Astrocyte (in vitro differentiated cells and primary cell): ENCODE measurements around the gene NCBP3. TPM values are rescaled to one million over a fixed set of nuclear protein-coding genes. Genes with fewer than 3 reads are reported as not detected.
A peak's percentile ranks its signal among the peaks of the same experiment; 100 is the strongest.

ENCODE experiments used
- DNase-seq: peaks from one replicate; pipeline ENCODE4 v3.0.0-alpha.2; 2010; ENCODE audit warnings: low read depth
- FAIRE-seq: peaks from 2 replicates; lab custom pipeline; 2011; peaks lifted over from hg19 to GRCh38; lab: Jason Lieb, UNC
- H2AFZ ChIP-seq: 2 replicates; pipeline ENCODE4 v1.6.0; 2012; ENCODE audit warnings: low read depth, low read length, inconsistent platforms
- H3K27ac ChIP-seq: 2 replicates; pipeline ENCODE4 v1.5.1; 2011; ENCODE audit warnings: low read depth, low read length, inconsistent platforms
- H3K27me3 ChIP-seq: 2 replicates; pipeline ENCODE4 v1.6.0; 2011; ENCODE audit warnings: low read length, inconsistent platforms; ENCODE audit not compliant: insufficient read depth
- H3K36me3 ChIP-seq: 2 replicates; pipeline ENCODE4 v1.5.1; 2011; ENCODE audit warnings: low read length, inconsistent platforms; ENCODE audit not compliant: insufficient read depth
- H3K4me1 ChIP-seq: 2 replicates; pipeline ENCODE4 v1.5.1; 2011; ENCODE audit warnings: low read length, inconsistent platforms; ENCODE audit not compliant: insufficient read depth
- H3K4me2 ChIP-seq: 2 replicates; pipeline ENCODE4 v1.6.0; 2012; ENCODE audit warnings: low read length, inconsistent platforms
- H3K4me3 ChIP-seq: 2 replicates; pipeline ENCODE4 v1.5.1; 2011; ENCODE audit warnings: low read depth, mild to moderate bottlenecking, low read length, inconsistent platforms; ENCODE audit not compliant: insufficient read depth
- H3K79me2 ChIP-seq: 2 replicates; pipeline ENCODE4 v1.6.0; 2012; ENCODE audit warnings: mild to moderate bottlenecking, low read length, inconsistent platforms; ENCODE audit not compliant: insufficient read depth
- H3K9ac ChIP-seq: 2 replicates; pipeline ENCODE4 v1.6.0; 2012; ENCODE audit warnings: mild to moderate bottlenecking, low read length, inconsistent platforms
- H3K9me3 ChIP-seq: 2 replicates; pipeline ENCODE4 v1.5.1; 2012; ENCODE audit warnings: low read depth, mild to moderate bottlenecking, low read length, inconsistent platforms; ENCODE audit not compliant: insufficient read depth
- H4K20me1 ChIP-seq: 2 replicates; pipeline ENCODE4 v1.6.0; 2012; ENCODE audit warnings: low read length, inconsistent platforms; ENCODE audit not compliant: insufficient read depth
- H3K27ac Mint-ChIP-seq: one replicate; pipeline ENCODE4 v1.8.0; 2021; ENCODE audit warnings: mild to moderate bottlenecking, mixed read lengths; ENCODE audit not compliant: unreplicated experiment
- H3K27me3 Mint-ChIP-seq: one replicate; pipeline ENCODE4 v1.8.0; 2021; ENCODE audit warnings: low read depth, mixed read lengths; ENCODE audit not compliant: unreplicated experiment
- H3K36me3 Mint-ChIP-seq: one replicate; pipeline ENCODE4 v1.8.0; 2021; ENCODE audit warnings: low read depth, mixed read lengths; ENCODE audit not compliant: unreplicated experiment
- H3K4me1 Mint-ChIP-seq: one replicate; pipeline ENCODE4 v1.8.0; 2021; ENCODE audit warnings: low read depth, mixed read lengths; ENCODE audit not compliant: unreplicated experiment
- H3K4me3 Mint-ChIP-seq: one replicate; pipeline ENCODE4 v1.8.0; 2021; ENCODE audit warnings: mild to moderate bottlenecking, moderate library complexity, mixed read lengths; ENCODE audit not compliant: unreplicated experiment
- H3K9me3 Mint-ChIP-seq: one replicate; pipeline ENCODE4 v1.8.0; 2021; ENCODE audit warnings: mild to moderate bottlenecking, mixed read lengths; ENCODE audit not compliant: unreplicated experiment
- EZH2 ChIP-seq: IDR thresholded peaks from 2 replicates; pipeline ENCODE4 v1.6.1; 2012; ENCODE audit warnings: mild to moderate bottlenecking, low read length, inconsistent platforms; ENCODE audit not compliant: insufficient read depth
- total RNA-seq: library from RNA; stranded (reverse); gene quantifications from 2 replicates; pipeline ENCODE4 v1.2.1, GENCODE V29; 2021
- TF ChIP-seq, protein P1 (sequence below): IDR thresholded peaks from 2 replicates; pipeline ENCODE4 v1.5.1; 2011; ENCODE audit warnings: low read depth, mild to moderate bottlenecking, inconsistent platforms, low read length, moderate library complexity; ENCODE audit not compliant: insufficient read depth

NCBP3 gene
- total RNA-seq, 1 donor from 2014 or later = 46.7 TPM

DNA sequence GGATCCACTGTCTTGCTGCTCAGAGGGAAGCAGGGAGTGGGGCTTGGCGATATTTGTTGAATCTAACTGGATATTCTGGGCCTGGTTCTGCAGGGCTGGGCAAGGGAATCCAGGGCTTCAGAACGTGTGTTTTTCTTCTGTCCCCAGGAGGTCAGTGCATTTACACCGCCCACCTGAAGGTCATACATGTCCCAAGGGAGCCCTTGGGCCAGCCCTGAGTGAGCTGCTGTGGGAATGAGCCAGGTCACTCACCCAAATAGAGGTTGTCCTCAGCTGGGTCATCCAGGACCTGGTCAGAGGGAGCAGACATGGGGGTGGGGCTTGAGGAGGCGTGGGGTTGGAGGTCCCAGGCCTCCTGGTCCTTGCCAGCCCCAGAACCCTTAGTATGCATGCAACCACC is 36.2 kb upstream of the NCBP3 start:
- H4K20me1 ChIP-seq = peaks cover 10% of the 10 kb centered on the region
- H3K36me3 ChIP-seq = peaks cover 4% of the 10 kb centered on the region
- H3K79me2 ChIP-seq = peaks cover 9% of the 10 kb centered on the region
- H3K27ac ChIP-seq = no peak overlapping the region
- no peak overlapping the region for H3K4me2 ChIP-seq
- H2AFZ ChIP-seq = no peak overlapping the region
- Mint-ChIP-seq H3K36me3 (peaks cover 10% of the 10 kb centered on the region), H3K4me3 (no peak overlapping the region), H3K4me1 (peaks cover 25% of the 10 kb centered on the region), H3K27ac (no peak overlapping the region), H3K27me3 (no peaks in the 10 kb centered on the region), H3K9me3 (no peaks in the 10 kb centered on the region)
- FAIRE-seq (no peak), DNase-seq (no peak)
- TF ChIP-seq, protein P1, sequence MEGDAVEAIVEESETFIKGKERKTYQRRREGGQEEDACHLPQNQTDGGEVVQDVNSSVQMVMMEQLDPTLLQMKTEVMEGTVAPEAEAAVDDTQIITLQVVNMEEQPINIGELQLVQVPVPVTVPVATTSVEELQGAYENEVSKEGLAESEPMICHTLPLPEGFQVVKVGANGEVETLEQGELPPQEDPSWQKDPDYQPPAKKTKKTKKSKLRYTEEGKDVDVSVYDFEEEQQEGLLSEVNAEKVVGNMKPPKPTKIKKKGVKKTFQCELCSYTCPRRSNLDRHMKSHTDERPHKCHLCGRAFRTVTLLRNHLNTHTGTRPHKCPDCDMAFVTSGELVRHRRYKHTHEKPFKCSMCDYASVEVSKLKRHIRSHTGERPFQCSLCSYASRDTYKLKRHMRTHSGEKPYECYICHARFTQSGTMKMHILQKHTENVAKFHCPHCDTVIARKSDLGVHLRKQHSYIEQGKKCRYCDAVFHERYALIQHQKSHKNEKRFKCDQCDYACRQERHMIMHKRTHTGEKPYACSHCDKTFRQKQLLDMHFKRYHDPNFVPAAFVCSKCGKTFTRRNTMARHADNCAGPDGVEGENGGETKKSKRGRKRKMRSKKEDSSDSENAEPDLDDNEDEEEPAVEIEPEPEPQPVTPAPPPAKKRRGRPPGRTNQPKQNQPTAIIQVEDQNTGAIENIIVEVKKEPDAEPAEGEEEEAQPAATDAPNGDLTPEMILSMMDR = no peak
- no peak for TF ChIP-seq EZH2
- H3K9ac ChIP-seq = no peak overlapping the region
- H3K27me3 ChIP-seq = no peaks in the 10 kb centered on the region
- peaks cover 26% of the 10 kb centered on the region for H3K4me1 ChIP-seq
- no peak overlapping the region for H3K4me3 ChIP-seq
- H3K9me3 ChIP-seq = no peaks in the 10 kb centered on the region

DNA sequence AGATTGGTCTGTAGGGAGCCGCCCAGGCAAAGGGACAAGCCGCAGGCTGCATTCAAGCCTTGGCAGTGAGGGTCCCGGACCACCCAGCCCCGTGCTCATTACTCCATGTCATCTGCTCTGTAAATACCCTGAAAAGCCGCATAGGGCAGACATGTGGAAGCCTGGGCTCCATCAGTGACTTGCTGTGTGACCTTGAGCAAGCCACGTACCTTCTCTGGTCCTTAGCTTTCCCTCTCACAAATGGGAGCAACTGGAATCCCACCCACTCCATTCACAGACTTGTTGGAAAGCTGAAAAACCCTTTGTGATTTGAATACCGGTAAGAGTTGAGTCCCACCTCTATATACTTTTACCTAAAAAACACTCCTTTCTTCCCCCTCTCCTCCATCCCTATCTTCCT is 34.9 kb upstream of the NCBP3 start:
- H3K27ac ChIP-seq = no peak overlapping the region
- no peak overlapping the region for H3K9ac ChIP-seq
- DNase-seq (no peak), FAIRE-seq (no peak)
- H3K36me3 ChIP-seq = peaks cover 6% of the 10 kb centered on the region
- H2AFZ ChIP-seq = no peak overlapping the region
- TF ChIP-seq EZH2 = no peak
- TF ChIP-seq, protein P1 = no peak
- Mint-ChIP-seq H3K4me1 (peaks cover 16% of the 10 kb centered on the region), H3K4me3 (no peak overlapping the region), H3K9me3 (no peaks in the 10 kb centered on the region), H3K27ac (no peak overlapping the region), H3K36me3 (peaks cover 10% of the 10 kb centered on the region), H3K27me3 (no peaks in the 10 kb centered on the region)
- H3K27me3 ChIP-seq = no peaks in the 10 kb centered on the region
- peaks cover 13% of the 10 kb centered on the region for H4K20me1 ChIP-seq
- H3K79me2 ChIP-seq = no peaks in the 10 kb centered on the region
- peaks cover 17% of the 10 kb centered on the region for H3K4me1 ChIP-seq
- no peaks in the 10 kb centered on the region for H3K9me3 ChIP-seq
- H3K4me3 ChIP-seq = no peak overlapping the region
- no peak overlapping the region for H3K4me2 ChIP-seq

DNA sequence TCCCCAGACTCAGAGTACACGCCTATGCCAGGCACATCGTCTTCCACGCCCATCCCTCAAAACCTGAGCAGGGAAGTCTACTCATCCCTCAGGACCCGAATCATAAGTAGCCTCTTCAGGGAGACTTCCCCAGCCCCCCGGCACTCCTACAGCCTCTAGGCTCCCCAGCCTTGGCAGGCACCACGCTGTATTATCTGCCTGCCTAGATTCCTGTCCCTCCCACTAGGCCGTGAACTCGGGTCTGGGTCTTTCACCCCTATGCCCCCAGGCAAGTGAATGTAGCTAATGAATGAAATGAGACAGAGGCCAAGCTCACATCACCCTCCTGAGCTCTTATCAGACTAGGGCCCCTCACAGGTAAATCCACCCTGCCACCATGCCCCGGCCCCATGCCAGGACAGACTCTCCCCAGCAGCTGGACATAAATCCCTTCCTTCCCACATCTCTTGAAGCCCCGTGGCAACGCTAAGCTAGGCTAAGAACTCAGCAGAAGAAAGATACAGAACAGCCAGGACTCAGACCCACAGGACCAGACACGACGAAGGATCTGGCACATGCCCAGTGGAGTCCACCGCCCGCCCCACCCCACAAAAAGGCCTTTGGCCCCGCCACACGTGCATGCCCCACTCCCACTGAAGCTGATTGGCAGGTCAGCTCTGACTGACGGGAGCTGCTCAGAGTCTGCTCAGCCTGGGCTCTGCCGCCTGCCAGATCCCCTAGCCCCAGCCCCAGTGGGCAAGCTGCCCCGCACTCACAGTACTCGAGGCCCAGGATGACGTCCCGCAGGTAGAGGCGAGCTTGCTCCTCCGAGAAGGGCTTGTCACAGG is 33.8 kb upstream of the NCBP3 start:
- DNase-seq (no peak), FAIRE-seq (no peak)
- Histone ChIP-seq H3K27me3 (no peaks in the 10 kb centered on the region), H3K36me3 (peaks cover 9% of the 10 kb centered on the region), H2AFZ (no peak overlapping the region), H3K4me1 (peaks cover 7% of the 10 kb centered on the region), H3K4me2 (no peak overlapping the region), H3K9ac (peak overlapping the region; percentile 39), H3K9me3 (no peaks in the 10 kb centered on the region), H3K27ac (no peak overlapping the region), H4K20me1 (peaks cover 8% of the 10 kb centered on the region), H3K4me3 (no peak overlapping the region), H3K79me2 (no peaks in the 10 kb centered on the region)
- Mint-ChIP-seq H3K36me3 (peaks cover 15% of the 10 kb centered on the region), H3K4me1 (peaks cover 12% of the 10 kb centered on the region), H3K27me3 (no peaks in the 10 kb centered on the region), H3K4me3 (peak overlapping the region; percentile 51), H3K27ac (peak overlapping the region; percentile 28), H3K9me3 (no peaks in the 10 kb centered on the region)
- TF ChIP-seq, protein P1 = no peak
- TF ChIP-seq EZH2 = no peak
